ENCODE data around the gene HTR1A.
A peak's percentile ranks its signal among the peaks of the same experiment; 100 is the strongest.

HTR1A gene

DNA sequence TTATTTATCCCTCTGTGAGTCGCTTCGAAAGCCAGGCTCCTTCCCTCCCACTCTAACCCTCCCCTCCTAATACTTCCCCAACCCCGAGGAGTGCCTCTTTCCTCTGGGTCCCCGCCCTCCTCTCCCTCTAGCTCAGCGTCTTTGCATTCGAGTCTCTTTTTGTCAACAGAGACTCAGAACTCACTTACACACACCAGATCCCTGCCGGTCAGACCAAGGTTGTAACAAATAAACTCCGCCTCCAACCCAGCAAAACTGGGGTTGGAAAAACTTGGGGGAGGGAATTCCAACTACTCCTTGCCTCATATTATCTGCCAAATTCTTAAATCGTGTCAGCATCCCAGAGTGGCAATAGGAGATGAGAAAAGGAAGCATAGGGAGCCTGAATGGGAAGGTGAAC, at the start of gene HTR1A:
Gene HTR1A, minus strand, starts transcription at position 167 of the 400 bp plus-strand sequence. CDS start 726 bp downstream, outside the sequence.
- DNase-seq (ENCODE audit: low spot score) (no peak), FAIRE-seq (no peak)

DNA sequence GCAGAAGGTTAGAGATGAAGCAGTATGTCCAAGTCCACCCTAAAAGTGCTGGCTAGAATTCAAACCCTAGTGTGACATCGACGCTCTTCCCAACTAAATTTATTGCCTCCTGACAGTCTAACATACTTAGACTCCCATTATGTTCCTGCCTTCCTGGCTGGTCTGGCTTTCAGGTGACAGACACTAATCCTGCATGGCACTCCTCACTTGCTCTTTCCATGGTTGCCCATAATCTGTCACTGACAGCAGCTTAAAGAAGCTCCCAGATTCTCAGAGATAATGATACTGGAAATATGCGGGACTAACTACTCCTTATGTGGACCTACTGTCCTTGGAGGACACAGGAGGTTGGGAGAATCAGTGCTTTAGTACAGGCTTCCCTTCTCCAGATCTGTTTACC, 41.7 kb upstream of the HTR1A start:
- FAIRE-seq: no peak
- DNase-seq (ENCODE audit: low spot score): no peak

DNA sequence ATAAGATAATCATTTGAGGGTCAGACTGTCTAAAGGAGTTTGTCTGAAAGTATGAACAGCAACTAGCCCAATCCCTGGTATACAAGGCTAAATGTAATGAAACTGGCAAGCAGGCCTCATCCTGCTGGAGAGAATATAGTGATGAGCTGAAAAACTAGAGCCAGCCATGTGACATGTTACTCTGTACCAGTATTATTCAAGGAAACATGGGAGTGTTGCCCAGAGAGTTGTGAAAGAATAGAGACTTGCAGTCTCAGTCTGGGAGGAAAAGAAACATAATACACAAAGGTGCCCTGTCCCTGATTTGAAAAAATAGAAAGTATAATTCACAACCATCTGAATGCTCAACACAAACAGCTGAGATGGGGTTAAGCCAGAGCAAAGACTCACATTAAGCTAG, 37.9 kb upstream of the HTR1A start:
- FAIRE-seq (no peak), DNase-seq (ENCODE audit: low spot score) (no peak)

DNA sequence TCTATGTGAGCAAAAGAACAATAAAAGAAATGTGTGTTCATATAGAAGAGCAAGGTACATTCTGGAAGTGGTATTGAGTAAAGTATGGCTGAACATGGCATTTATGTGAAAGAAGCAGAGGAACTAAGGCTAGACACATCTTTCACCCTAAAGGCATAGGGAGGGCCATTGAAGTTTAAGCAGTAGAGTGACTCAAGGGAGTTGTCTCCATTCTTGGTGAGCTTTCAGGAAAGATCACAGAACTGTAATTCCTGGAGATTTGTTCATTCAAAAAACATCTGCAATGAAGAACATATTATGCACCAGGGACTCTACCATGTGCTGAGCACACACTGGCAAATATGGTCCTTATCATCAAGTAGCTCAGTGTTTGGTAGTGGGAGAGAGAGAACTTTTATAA, 24.8 kb upstream of the HTR1A start:
- DNase-seq (ENCODE audit: low spot score): no peak
- no peak for FAIRE-seq

DNA sequence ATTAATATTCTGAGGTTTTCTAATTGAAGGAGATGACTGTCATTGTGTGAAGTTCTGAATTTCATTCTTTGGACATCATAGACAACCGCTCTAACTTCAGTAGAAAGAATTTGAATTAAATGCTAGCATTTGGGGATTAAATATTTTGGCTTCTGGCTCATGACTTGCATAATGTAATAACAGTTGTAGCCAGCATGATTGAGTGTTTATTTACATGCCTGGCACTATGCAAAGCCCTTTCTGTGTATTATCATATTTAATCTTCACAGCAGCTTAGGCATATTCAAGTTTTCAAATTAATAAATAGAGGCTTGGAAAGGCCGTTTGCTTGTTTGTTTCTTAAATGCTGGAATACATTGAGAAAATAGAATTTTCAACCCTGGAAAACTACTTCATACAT, 19.6 kb upstream of the HTR1A start:
- DNase-seq (ENCODE audit: low spot score) (no peak), FAIRE-seq (no peak)

DNA sequence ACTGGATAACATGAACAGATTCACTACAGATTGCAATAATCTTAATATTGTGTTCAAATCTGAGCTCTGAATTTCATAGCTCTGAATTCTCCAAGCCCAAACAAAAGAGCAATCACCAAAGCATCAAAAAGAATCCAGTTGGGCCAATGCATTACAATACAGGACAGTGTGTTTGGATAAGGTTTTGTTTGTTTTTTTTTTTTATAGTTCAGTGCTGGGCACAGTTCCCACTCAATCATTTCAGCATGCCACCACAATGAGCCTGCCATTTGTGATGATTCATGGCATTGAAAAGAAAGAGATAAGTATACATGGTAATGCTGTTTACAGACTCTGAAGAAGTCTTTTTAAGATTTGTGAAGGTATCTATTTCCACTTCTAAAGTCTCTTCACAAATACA, 1.7 kb upstream of the HTR1A start:
- FAIRE-seq: no peak
- DNase-seq (ENCODE audit: low spot score): no peak

DNA sequence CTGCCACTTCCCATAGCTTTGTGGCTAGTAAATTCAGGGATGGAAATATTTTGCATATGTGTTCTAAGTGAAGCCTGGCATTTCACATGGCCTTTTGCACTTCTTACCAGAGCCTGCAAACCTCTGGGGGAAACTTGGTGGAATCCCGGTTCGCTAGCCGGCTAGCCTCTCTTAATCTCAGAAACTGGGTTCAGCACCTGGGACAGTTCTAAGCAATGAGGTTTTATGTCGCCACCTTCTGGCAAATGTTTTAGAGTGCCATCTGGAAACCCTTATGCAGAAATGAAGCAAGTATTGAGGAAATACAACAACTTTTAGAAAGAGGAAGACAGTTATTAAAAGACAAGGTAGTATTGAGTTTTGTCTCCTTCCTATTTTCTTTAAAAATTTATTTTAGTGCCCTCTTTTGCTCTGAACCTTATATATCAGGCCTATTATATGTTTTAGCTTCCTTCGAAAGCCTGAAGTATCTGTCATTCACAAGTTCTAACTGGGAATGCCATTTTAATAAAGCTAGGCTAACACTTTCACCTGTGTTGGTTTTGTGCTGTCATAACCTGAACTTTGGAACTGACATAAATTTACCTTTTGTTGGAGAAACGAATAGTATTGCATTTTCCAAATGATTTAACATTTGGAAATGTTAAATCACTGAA, 963 bp upstream of the HTR1A start:
- no peak for FAIRE-seq
- peak; percentile 62 for DNase-seq (ENCODE audit: low spot score)

DNA sequence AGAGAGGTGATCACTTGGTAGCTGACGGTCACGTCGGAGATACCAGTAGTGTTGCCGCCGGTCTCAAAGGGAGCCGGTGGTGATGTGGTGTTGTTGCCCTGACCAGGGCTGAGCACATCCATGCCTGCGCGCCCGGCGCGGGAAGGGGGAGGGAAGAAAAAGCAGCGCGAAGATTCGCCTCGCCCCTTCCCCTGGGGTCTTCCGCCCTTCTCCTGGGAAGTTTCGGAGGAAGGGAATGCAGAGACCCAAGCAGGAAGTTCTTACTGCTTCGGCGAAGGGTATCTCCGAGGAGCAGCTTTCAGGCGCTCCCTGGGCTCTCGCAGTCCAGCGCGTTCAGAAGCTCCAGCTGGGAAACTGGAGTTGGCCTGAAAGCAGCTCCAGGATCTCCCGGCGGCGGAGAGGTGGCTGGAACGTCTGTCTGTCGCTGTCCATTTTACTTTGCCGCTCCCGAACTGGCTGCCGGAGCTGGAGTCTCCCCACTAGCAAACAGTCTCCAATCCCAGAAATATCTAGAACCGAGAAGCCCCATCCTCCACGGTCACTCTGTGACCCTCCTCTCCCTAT, 565 bp downstream of the HTR1A start:
- DNase-seq (ENCODE audit: low spot score) (peak; percentile 66), FAIRE-seq (no peak)

DNA sequence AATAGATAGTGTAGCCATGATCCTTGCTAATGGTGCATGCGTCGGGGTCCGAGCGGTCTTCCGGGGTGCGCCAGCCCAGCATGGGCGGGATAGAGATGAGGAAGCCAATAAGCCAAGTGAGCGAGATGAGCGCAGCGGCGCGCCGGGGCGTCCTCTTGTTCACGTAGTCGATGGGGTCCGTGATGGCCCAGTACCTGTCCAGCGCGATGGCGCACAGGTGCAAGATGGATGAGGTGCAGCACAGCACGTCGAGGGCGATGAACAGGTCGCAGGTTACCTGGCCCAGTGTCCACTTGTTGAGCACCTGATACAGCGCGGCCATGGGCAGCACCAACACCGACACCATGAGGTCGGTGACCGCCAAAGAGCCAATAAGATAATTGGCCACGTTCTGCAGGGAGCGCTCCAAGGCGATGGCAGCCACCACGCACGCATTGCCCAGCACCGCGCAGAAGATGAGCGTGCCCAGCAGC, 1.1 kb downstream of the HTR1A start:
- DNase-seq (ENCODE audit: low spot score) (no peak), FAIRE-seq (peak; percentile 88)

DNA sequence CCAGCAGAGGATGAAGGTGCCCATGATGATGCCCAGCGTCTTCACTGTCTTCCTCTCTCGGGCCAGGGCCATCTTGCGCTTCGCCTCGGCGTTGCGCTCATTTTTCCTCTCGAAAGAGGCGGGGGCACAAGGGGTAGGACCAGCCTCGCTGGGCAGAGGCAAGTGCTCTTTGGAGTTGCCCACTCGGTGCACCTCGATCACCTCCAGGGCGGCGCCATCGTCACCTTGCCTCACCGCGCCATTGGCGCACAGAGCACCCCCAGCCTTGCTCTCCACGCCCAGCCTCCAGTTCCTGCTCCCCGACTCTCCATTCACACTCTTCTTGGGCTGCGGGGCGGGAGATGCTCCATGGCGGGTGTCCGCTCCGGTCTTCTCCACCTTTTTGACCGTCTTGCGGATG, 1.6 kb downstream of the HTR1A start:
- FAIRE-seq: no peak

DNA sequence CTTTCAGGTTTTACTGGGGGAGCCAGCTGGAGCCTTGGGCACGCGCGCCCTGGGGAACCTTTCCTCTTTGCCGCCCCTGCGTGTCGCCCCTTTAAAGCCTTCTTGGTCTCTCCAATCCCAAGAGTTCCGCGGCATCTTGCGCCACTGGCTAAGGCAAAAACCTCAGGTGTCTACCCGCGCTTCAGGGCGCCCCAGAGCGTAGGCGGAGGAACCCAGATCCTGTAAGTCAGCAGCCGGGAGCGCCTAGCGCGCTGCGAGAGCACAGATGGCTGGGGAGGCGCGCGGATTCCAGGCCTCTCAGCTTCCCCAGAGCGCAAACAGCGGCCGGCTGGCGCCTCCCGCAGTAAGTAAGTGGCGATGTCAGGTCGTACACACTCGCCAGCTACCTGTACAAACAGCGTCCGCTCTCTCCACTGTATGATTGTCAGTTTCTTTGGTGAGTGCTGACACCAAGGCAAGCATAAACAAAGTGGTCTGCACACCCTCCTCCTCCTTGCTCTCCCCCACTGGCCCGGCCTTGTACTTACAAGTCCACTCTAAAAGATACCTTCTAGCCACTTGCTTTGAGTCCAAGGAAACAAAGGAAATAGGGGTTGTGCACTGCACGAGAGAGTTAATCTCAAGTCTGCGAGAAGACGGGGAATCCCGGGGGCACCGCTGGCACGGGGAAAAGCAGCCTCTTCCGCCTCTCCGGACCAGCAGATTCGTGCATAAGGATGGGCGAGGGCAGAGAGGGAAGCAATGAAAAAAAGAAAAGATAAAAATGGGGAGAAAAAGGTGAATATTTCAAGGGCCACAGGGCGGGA, 2.9 kb downstream of the HTR1A start:
- DNase-seq (ENCODE audit: low spot score) (peak; percentile 56), FAIRE-seq (no peak)

More for the DNA sequence above, 1.6 kb downstream of the HTR1A start:
- no peak for DNase-seq (ENCODE audit: low spot score)

DNA sequence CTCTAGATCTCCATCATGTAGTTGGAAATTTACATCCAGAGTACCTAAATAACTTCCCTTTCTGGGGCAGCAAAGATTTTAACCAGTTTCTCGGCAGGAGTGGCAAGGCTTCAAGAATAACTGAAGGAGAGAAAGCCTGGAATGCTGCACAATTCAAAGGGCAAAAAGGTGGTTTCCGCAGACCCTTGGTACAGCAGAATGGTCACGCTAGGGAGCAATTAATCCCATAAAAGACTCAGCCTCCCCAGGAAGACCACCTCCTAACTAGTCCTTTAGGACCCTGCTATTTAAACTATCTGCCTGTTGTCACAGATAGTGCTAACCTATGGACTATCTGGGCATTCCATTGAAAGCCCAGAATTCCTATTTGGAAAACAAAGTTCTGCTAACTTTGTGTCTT, 3.6 kb downstream of the HTR1A start:
- FAIRE-seq: no peak

DNA sequence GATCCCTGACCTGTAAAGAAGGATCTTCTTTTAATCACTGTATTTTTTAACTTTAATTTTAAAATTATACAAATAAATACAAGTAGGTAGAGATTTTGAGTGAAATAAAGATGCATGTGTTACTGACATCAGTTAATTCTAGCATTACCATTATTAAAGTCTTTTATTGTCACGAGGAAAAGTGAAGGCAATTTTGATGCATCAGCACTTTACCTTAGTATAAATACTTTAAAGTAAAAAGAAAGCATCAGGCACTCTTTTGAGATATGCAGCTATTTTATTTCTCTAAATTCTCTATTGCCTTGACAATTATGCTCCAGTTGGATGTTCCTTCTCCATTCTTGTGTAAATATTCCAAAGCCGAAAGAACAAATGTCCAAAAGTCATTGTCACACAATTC, 4.6 kb downstream of the HTR1A start:
- FAIRE-seq: no peak
- no peak for DNase-seq (ENCODE audit: low spot score)

More for the DNA sequence above, 3.6 kb downstream of the HTR1A start:
- no peak for DNase-seq (ENCODE audit: low spot score)

DNA sequence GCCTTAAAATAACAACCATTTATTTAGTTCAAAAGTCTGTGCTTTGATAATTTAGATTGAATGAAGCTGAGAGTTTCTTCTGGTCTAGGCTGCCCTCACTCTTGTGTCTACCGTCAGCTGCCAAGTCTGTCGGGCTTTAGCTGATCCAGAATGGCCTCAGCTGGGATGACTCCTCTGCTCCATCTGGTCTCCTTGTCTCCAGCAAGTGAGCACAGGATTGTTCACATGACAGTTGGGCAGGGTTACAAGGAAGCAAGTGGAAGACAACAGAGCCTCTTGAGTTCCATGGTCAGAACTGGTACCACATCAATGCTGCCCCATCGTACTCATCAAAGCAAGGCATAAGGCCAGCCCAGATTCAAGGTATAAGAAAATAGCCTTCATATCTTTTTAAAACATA, 9.0 kb downstream of the HTR1A start:
- DNase-seq (ENCODE audit: low spot score): no peak
- no peak for FAIRE-seq

DNA sequence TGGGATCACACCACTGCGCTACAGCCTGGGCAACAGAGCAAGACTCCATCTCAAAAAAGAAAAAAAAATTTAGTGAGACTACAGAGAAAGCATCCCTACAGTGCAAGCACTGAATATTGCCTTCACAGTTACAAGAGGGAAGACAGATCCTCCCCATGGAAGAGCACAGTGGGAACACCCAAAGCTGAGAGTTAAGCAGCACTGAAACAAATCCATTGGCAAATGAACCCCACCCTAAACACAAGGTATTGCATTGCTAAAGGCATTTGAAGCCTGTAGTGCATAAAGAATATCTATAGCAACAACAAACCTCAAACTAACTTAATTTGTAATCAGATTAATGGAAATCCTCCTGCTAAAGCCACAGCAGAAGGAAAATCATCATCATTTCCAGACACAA, 27.1 kb downstream of the HTR1A start:
- FAIRE-seq (no peak), DNase-seq (ENCODE audit: low spot score) (no peak)

DNA sequence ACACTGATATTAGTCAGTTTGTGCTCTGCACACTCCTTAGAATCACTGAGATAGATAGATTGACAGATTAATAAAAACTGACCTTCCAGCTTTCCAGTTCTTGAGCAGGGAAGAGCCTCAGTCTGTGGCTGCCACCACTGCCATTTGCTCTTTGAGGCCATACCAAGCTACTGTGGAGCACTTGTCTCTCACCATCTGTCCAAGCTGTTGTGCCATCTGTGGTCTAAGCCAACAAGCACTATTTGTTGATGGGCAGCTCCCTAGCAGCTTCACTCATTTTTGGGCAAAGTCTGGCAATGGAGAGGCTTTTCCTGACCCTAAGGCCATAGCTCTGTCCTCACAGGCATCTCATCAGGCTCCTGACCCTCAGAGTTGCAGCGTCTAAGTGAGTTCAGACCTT, 30.4 kb downstream of the HTR1A start:
- DNase-seq (ENCODE audit: low spot score): no peak

DNA sequence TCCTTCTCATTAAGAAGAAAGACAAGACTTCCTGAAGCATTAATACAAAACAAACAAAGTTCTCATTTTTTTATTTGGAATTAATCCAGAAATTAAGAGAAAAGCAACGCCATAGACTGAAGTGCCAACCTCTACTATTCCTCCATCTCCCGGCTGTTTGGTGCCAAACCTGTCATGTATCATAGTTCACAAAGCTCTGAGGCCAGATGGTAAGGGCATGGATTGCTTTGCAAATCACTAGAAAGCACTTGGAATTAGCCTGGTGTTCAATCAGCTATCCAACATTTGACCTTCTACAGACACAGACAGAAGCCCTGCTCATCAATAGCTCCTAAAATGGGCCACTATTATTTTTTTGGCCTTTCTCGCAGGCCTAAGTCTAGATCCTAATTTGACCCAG, 33.8 kb downstream of the HTR1A start:
- FAIRE-seq: no peak
- DNase-seq (ENCODE audit: low spot score): no peak

More for the DNA sequence above, 30.4 kb downstream of the HTR1A start:
- FAIRE-seq: no peak

DNA sequence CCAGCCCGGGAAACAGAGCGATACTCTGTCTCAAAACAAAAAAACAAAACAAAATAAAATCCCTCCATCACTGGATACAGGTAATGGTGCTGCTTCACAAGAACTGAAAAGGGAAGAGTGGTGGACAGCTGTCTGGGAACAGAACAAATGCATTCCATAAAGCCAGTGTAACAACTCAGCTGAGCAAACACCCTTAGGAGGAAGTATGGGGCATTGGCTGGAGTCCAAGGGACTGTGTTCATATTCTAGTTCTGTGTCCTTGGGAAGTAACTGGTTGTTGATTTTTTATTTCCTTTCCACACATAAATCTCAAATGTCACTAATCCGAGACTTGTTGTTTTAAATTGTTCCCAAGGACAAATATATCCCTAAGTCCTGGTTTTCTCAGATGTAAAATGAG, 38.3 kb downstream of the HTR1A start:
- peak; percentile 32 for DNase-seq (ENCODE audit: low spot score)
- no peak for FAIRE-seq

DNA sequence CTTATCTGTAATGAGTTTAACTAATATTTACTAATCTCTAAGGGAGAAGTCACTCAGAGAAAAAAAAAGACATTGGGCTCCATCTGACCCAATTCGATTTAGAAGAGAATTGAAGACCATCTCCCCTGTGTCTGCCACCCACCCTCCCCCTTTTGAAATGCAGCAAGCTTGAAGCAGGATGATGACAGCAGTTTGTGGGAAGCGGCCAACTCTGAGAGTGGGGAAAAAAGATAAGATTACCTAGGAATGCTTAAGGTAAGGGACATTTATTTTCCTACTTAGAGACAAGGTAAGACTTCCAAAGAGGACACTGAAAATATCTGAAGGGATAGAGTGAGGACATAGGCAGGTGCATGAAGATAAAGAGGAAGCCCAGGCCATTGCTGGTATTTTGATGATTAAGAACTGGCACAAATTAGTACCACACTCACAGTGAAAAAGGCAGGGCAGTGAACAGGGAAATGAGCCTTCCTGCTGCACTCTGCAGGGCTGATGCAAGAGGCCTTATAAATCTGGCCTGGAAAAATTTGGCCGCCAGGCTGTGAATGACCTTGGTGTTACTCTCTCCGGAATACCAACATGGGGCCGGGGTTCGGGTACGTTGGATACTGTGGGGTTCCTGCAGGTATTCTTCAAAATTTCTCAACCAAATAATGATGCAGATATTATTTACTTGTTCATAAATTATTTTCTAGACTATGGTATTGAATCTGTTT, 42.3 kb downstream of the HTR1A start:
- DNase-seq (ENCODE audit: low spot score): no peak
- FAIRE-seq: no peak

DNA sequence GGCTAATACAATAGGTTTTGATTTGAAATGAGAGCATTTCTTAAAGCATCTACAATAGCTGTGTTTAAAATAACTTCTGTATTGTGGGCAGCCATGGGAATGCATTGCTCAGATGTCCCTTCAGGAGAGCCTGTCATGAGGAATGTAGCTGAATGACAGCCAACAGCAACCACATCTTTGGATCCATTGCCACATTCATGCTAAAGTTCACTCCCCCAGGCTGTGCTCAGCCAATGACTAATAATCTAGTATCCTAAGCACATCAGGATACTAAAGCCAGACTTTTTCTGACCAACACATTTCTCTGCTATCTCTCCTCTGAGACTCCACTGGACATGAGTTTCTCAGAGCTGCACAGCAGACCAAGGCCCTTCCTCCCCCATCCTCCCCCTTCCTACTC, 45.5 kb downstream of the HTR1A start:
- no peak for FAIRE-seq
- peak; percentile 29 for DNase-seq (ENCODE audit: low spot score)

DNA sequence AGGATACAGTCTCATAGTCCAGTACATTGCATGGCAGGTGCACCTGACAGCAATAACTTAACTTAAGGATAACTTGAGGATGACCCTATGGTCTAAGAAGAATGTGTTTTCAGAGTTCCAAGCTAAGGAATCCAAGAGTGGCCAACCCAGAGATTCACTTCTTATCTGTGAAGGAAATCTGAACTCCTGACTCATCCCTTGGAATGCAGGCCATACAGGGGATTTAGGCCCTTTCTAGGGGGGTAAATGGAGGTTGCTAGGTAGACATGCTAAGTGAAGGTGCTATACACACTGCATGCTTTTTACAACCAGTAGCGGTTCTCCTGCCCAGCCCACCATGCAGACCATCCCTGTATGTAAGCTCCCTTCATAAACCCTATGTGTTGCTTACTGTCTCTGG, 50.4 kb downstream of the HTR1A start:
- DNase-seq (ENCODE audit: low spot score) (no peak), FAIRE-seq (no peak)

Measured in urothelium cell line (cell line).